Fibroblast of lung (primary cell): ENCODE results near the gene SLC6A4. TPM values are rescaled to one million over a fixed set of nuclear protein-coding genes. Genes with fewer than 3 reads are reported as not detected.
"Not testable (repeated sequence)": the region's sequence is repeated elsewhere in the genome, so short reads cannot be mapped to it uniquely, and the experiment has no call there.

Experiments
- DNase-seq, 2 donors: peaks; one replicate each; pipeline versions ENCODE4 v3.0.0 to v3.0.0-alpha.2; 2010; ENCODE audit warnings: low read depth in 2 of 2
- H2AFZ ChIP-seq: 2 replicates; pipeline ENCODE4 v1.5.1; 2012; ENCODE audit warnings: low read length, control low read depth, inconsistent platforms
- H3K27ac ChIP-seq: 2 replicates; pipeline ENCODE4 v1.5.1; 2011; ENCODE audit warnings: low read length, control low read depth; ENCODE audit not compliant: insufficient read depth
- H3K27me3 ChIP-seq: 2 replicates; pipeline ENCODE4 v1.5.1; 2011; ENCODE audit warnings: mild to moderate bottlenecking, low read length; ENCODE audit not compliant: control insufficient read depth, insufficient read depth
- H3K36me3 ChIP-seq: 2 replicates; pipeline ENCODE4 v1.5.1; 2011; ENCODE audit warnings: low read length; ENCODE audit not compliant: control insufficient read depth, insufficient read depth
- H3K4me1 ChIP-seq: 2 replicates; pipeline ENCODE4 v1.5.1; 2011; ENCODE audit warnings: low read length; ENCODE audit not compliant: control insufficient read depth, insufficient read depth; ENCODE audit errors: extremely low read depth
- H3K4me2 ChIP-seq: 2 replicates; pipeline ENCODE4 v1.5.1; 2011; ENCODE audit warnings: low read length, control low read depth; ENCODE audit not compliant: insufficient read depth; ENCODE audit errors: extremely low read depth
- H3K4me3 ChIP-seq, 4 experiments: fragments of 200-600 bp in 1 of 4; sonication (generic) in 1 of 4; replicated peaks in 1 of 4; 2 replicates each; pipeline ENCODE4 v1.5.1; 2011 to 2016; ENCODE audit warnings: low read length in 4 of 4, low read depth in 3 of 4, mild to moderate bottlenecking in 3 of 4, control low read depth in 2 of 4, inconsistent platforms in 1 of 4, mixed read lengths in 1 of 4; ENCODE audit not compliant: insufficient read depth in 1 of 4; ENCODE audit errors: control extremely low read depth in 1 of 4
- H3K79me2 ChIP-seq: 2 replicates; pipeline ENCODE4 v1.5.1; 2012; ENCODE audit warnings: mild to moderate bottlenecking, low read length, inconsistent platforms; ENCODE audit not compliant: control insufficient read depth, insufficient read depth
- H3K9ac ChIP-seq: 2 replicates; pipeline ENCODE4 v1.5.1; 2011; ENCODE audit warnings: mild to moderate bottlenecking, low read length, control low read depth; ENCODE audit not compliant: insufficient read depth
- H3K9me3 ChIP-seq: 2 replicates; pipeline ENCODE4 v1.5.1; 2012; ENCODE audit warnings: low read depth, low read length; ENCODE audit not compliant: control insufficient read depth, insufficient read depth
- H4K20me1 ChIP-seq: 2 replicates; pipeline ENCODE4 v1.5.1; 2011; ENCODE audit warnings: low read length; ENCODE audit not compliant: control insufficient read depth, insufficient read depth; ENCODE audit errors: extremely low read depth
- EZH2 ChIP-seq: IDR thresholded peaks from 2 replicates; pipeline ENCODE4 v1.5.1; 2012; ENCODE audit warnings: low read length, control low read depth, mild to moderate bottlenecking; ENCODE audit errors: missing control alignments
- polyA plus RNA-seq, 2 donors: library from polyadenylated mRNA; depleted of rRNA in 1 of 2; stranded (reverse) in 1 of 2; unstranded in 1 of 2; fragments of >200 nt; gene quantifications; 2 replicates each; pipeline ENCODE4 v1.2.1, GENCODE V29; 2011 to 2012; ENCODE audit warnings: missing spikeins in 1 of 2
- total RNA-seq: library from RNA; depleted of rRNA; stranded (reverse); fragments of >200 nt; gene quantifications from 2 replicates; pipeline ENCODE4 v1.2.1, GENCODE V29; 2014
- TF ChIP-seq, protein P1 (sequence below), 2 donors: IDR thresholded peaks in 1 of 2; conservative IDR thresholded peaks in 1 of 2; 1 replicate in 1 of 2; 2 replicates in 1 of 2; pipeline ENCODE4 v1.5.1; 2011 to 2012; ENCODE audit warnings: low read length in 2 of 2, control low read depth in 1 of 2, inconsistent platforms in 1 of 2, low read depth in 1 of 2, mild to moderate bottlenecking in 1 of 2

The SLC6A4 gene
- total and polyA plus RNA-seq, 2 donors (not counting 1 experiment from before 2014, with no cell fraction given) = not detected

DNA sequence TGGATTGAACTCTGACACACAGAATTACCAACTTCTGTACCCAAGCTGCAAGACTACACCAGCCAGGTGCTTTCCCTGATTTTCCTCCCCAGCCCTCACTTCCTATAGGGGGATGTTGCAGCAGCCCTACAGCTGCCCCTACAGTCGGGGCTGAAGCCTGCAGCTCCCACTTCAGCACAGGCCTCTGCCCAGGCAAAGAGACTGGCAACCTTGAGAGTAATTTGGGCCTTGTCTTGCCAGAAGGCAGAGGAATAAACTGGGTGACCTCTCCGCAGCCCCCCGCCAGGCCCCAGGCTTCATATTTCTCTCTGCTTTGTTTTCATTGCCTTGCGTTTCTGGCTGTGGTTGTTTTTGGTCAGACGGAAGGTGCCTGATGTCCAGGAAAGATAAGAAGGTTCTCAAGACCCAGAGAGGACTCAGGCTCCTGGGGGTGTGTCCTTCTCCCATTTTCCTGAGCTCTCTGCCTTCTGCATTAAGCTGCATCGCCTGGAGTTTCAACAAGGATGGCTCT, 32.0 kb downstream of the SLC6A4 start:
- no peaks in the 10 kb centered on the region for H3K9me3 ChIP-seq
- H3K36me3 ChIP-seq = no peaks in the 10 kb centered on the region
- H3K9ac ChIP-seq = no peak overlapping the region
- no peaks in the 10 kb centered on the region for H3K4me1 ChIP-seq
- H3K4me3 ChIP-seq = no peak overlapping the region
- no peak for TF ChIP-seq EZH2
- TF ChIP-seq, protein P1, sequence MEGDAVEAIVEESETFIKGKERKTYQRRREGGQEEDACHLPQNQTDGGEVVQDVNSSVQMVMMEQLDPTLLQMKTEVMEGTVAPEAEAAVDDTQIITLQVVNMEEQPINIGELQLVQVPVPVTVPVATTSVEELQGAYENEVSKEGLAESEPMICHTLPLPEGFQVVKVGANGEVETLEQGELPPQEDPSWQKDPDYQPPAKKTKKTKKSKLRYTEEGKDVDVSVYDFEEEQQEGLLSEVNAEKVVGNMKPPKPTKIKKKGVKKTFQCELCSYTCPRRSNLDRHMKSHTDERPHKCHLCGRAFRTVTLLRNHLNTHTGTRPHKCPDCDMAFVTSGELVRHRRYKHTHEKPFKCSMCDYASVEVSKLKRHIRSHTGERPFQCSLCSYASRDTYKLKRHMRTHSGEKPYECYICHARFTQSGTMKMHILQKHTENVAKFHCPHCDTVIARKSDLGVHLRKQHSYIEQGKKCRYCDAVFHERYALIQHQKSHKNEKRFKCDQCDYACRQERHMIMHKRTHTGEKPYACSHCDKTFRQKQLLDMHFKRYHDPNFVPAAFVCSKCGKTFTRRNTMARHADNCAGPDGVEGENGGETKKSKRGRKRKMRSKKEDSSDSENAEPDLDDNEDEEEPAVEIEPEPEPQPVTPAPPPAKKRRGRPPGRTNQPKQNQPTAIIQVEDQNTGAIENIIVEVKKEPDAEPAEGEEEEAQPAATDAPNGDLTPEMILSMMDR (conservative IDR thresholded peaks at IDR 0.05 in 1 of 2, IDR thresholded peaks at IDR 0.05 in 1 of 2; ENCODE audit: low read depth in 1 of 2, low read length in 2 of 2) = no peak
- no peaks in the 10 kb centered on the region for H4K20me1 ChIP-seq
- H2AFZ ChIP-seq = no peak overlapping the region
- no peak for DNase-seq
- H3K27me3 ChIP-seq = peaks cover 5% of the 10 kb centered on the region
- H3K4me2 ChIP-seq = no peak overlapping the region
- H3K27ac ChIP-seq = no peak overlapping the region
- no peaks in the 10 kb centered on the region for H3K79me2 ChIP-seq

DNA sequence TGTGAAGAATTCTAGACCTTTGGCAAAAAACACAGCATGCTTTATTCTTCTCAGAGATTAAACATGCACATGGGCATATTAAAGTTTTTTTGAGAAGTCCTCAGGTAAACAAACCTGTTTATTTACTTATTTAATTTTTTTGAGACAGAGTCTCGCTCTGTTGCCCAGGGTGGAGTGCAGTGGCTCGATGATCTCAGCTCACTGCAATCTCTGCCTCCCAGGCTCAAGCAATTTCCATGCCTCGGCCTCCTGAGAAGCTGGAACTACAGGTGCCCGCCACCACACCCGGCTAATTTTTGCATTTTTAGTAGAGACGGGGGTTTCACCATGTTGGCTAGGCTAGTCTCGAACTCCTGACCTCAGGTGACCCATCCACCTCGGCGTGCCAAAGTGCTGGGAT, 34.8 kb downstream of the SLC6A4 start:
- H3K4me2 ChIP-seq, H3K27ac ChIP-seq, H4K20me1 ChIP-seq, H3K9me3 ChIP-seq, H3K9ac ChIP-seq, DNase-seq, H3K79me2 ChIP-seq, H2AFZ ChIP-seq, H3K27me3 ChIP-seq, H3K4me1 ChIP-seq, H3K4me3 ChIP-seq, H3K36me3 ChIP-seq: not testable (repeated sequence)

DNA sequence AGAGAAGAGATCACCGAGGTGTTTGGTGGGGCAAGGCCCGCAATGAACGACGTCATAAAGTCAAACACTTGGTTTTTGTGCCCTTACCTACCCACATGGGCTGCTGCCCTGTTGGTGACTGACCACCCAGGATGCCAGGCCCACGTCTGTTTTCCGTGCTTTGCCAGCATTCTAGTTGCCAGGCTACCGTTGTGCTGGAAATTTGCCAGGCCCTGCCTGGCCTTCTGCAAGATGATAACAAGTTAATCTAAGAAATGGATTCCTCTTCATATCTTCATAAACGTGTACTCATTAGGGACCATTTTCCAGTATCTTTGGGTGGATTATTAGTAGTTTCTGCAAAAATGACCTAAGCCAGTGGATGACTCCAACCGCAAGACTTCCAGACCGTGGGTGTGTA, 35.4 kb downstream of the SLC6A4 start:
- H3K36me3 ChIP-seq = no peaks in the 10 kb centered on the region
- no peak overlapping the region for H3K27ac ChIP-seq
- no peaks in the 10 kb centered on the region for H3K9me3 ChIP-seq
- no peak overlapping the region for H3K9ac ChIP-seq
- no peaks in the 10 kb centered on the region for H3K27me3 ChIP-seq
- no peaks in the 10 kb centered on the region for H4K20me1 ChIP-seq
- no peaks in the 10 kb centered on the region for H3K4me1 ChIP-seq
- no peak for DNase-seq
- no peak overlapping the region for H3K4me2 ChIP-seq
- no peak overlapping the region for H2AFZ ChIP-seq
- H3K79me2 ChIP-seq = no peaks in the 10 kb centered on the region
- no peak overlapping the region for H3K4me3 ChIP-seq
- TF ChIP-seq EZH2 = no peak
- TF ChIP-seq, protein P1 (conservative IDR thresholded peaks at IDR 0.05 in 1 of 2, IDR thresholded peaks at IDR 0.05 in 1 of 2; ENCODE audit: low read depth in 1 of 2, low read length in 2 of 2) = no peak
